GM12878 (cell line): ENCODE measurements around the gene GGA2. TPM values are rescaled to one million over a fixed set of nuclear protein-coding genes. Genes with fewer than 3 reads are reported as not detected.
"Not testable (repeated sequence)": the region's sequence is repeated elsewhere in the genome, so short reads cannot be mapped to it uniquely, and the experiment has no call there.

ENCODE experiments used
- ATAC-seq: fragments of 200-7000 bp; cut with Tn5 transposase; 3 replicates; pipeline ENCODE4 v1.9.1; 2020; ENCODE audit warnings: mild to moderate bottlenecking, moderate library complexity
- BruUV-seq: library from RNA; stranded (reverse); fragments of 400-500 nt; replicated peaks from 2 replicates; lab custom pipeline; 2021; lab: Mats Ljungman, UMichigan
- CTCF ChIA-PET: fragments of 300-600 bp; sonication (Branson Sonifier 250); formaldehyde crosslinking; extraction: SDS; loops from one replicate; lab custom pipeline; 2021; ENCODE audit warnings: inconsistent platforms; lab: Yijun Ruan, JAX
- POLR2A ChIA-PET: fragments of 350-600 bp; formaldehyde crosslinking; extraction: SDS; loops from one replicate; lab custom pipeline; 2021; ENCODE audit warnings: inconsistent platforms; lab: Charles Lee
- RAD21 ChIA-PET: fragments of 300-600 bp; sonication (Branson Sonifier 250); formaldehyde crosslinking; loops from one replicate; lab custom pipeline; 2023; ENCODE audit warnings: antibody characterized with exemption; ENCODE audit not compliant: unreplicated experiment; lab: Charles Lee
- SMC1A ChIA-PET: fragments of 300-600 bp; sonication (Branson Sonifier 250); formaldehyde crosslinking; loops from one replicate; lab custom pipeline; 2023; ENCODE audit not compliant: unreplicated experiment, uncharacterized antibody; lab: Charles Lee
- DNase-seq: peaks from one replicate; pipeline ENCODE4 v3.0.0-alpha.2; 2011; ENCODE audit warnings: low read depth, low spot score
- FAIRE-seq: peaks from 3 replicates; lab custom pipeline; 2011; peaks lifted over from hg19 to GRCh38; lab: Jason Lieb, UNC
- H2AFZ ChIP-seq: 2 replicates; pipeline ENCODE4 v1.6.0; 2011; ENCODE audit warnings: low read depth, low read length, control low read depth; ENCODE audit not compliant: control insufficient read depth
- H3K27ac ChIP-seq: 2 replicates; pipeline ENCODE4 v1.5.1; 2011; ENCODE audit warnings: control low read depth; ENCODE audit not compliant: control insufficient read depth, insufficient read depth
- H3K27me3 ChIP-seq, 2 experiments: replicated peaks in 1 of 2; 2 replicates each; pipeline versions ENCODE4 v1.6.0 to v1.6.1; 2011; ENCODE audit warnings: low read length in 1 of 2; ENCODE audit not compliant: control insufficient read depth in 2 of 2, insufficient read depth in 2 of 2
- H3K36me3 ChIP-seq, 2 experiments: 2 replicates each; pipeline ENCODE4 v1.5.1; 2011; ENCODE audit warnings: low read length in 1 of 2; ENCODE audit not compliant: control insufficient read depth in 2 of 2, insufficient read depth in 2 of 2
- H3K4me1 ChIP-seq: 2 replicates; pipeline ENCODE4 v1.6.1; 2011; ENCODE audit warnings: mild to moderate bottlenecking, low read length, moderate library complexity, mixed read lengths; ENCODE audit not compliant: control insufficient read depth, insufficient read depth
- H3K4me2 ChIP-seq: 2 replicates; pipeline ENCODE4 v1.6.0; 2011; ENCODE audit warnings: control low read depth; ENCODE audit not compliant: control insufficient read depth, insufficient read depth
- H3K4me3 ChIP-seq: fragments of 200-600 bp; sonication (generic); 2 replicates; pipeline ENCODE4 v1.5.1; 2016
- H3K79me2 ChIP-seq: 2 replicates; pipeline ENCODE4 v1.6.0; 2011; ENCODE audit warnings: low read length; ENCODE audit not compliant: control insufficient read depth, insufficient read depth
- H3K9ac ChIP-seq: 2 replicates; pipeline ENCODE4 v1.8.0; 2011; ENCODE audit warnings: low read length, control low read depth, mixed read lengths; ENCODE audit not compliant: control insufficient read depth, insufficient read depth
- H3K9me3 ChIP-seq: replicated peaks from 3 replicates; pipeline ENCODE4 v1.5.1; 2011; ENCODE audit warnings: mild to moderate bottlenecking, low read length; ENCODE audit not compliant: control insufficient read depth, insufficient read depth
- H4K20me1 ChIP-seq: 2 replicates; pipeline ENCODE4 v1.6.0; 2011; ENCODE audit not compliant: control insufficient read depth, insufficient read depth
- JUNB ChIP-seq: IDR thresholded peaks from 2 replicates; pipeline ENCODE4 v1.6.1; 2016; ENCODE audit warnings: antibody characterized with exemption, mild to moderate bottlenecking
- WGBS: methylation state at CpG from one replicate; pipeline ENCODE4 v1.1.6; 2016; ENCODE audit warnings: low lambda C conversion rate; ENCODE audit not compliant: insufficient replicate concordance, insufficient coverage; ENCODE audit errors: missing lambda C conversion rate; 5-methylcytosine and 5-hydroxymethylcytosine counted together
- in situ Hi-C: fragments of 300-500 bp; cut with MboI; formaldehyde crosslinking; loops from 9 replicates; pipeline ENCODE4 v1.14.3; 2018; ENCODE audit warnings: mixed read lengths
- intact Hi-C: fragments of 100-400 bp; cut with micrococcal nuclease; formaldehyde crosslinking; loops from one replicate; pipeline ENCODE4 v1.14.2; 2022; ENCODE audit not compliant: unreplicated experiment
- polyA plus RNA-seq, 11 experiments: library from polyadenylated mRNA; depleted of rRNA in 4 of 11; unstranded in 6 of 11; stranded (reverse) in 5 of 11; fragments of >200 nt; fragmentation: Nextera tagmentation in 4 of 11; fragmentation: Illumina TruSeq in 1 of 11; extraction: Ambion mirVana in 4 of 11; extraction: Trizol in 1 of 11; gene quantifications; 1 replicate in 1 of 11; 2 replicates in 10 of 11; pipeline versions ENCODE4 v1.2.1 to v1.2.3, GENCODE V29; 2011 to 2016; ENCODE audit warnings: inconsistent platforms in 2 of 11, missing spikeins in 2 of 11, low read depth in 1 of 11
- total RNA-seq, 4 experiments: library from RNA; depleted of rRNA in 3 of 4; stranded (reverse); fragments of >200 nt in 3 of 4; fragmentation: Illumina TruSeq in 1 of 4; extraction: Trizol in 1 of 4; gene quantifications; 2 replicates each; pipeline versions ENCODE4 v1.2.1 to v1.2.3, GENCODE V29; 2013 to 2021

GGA2 gene
- total and polyA plus RNA-seq, 10 of the 15 experiments (the other 5 are each of a cell fraction or from before 2014, with no cell fraction given): 14.1 to 153 (median 86.6) TPM

DNA sequence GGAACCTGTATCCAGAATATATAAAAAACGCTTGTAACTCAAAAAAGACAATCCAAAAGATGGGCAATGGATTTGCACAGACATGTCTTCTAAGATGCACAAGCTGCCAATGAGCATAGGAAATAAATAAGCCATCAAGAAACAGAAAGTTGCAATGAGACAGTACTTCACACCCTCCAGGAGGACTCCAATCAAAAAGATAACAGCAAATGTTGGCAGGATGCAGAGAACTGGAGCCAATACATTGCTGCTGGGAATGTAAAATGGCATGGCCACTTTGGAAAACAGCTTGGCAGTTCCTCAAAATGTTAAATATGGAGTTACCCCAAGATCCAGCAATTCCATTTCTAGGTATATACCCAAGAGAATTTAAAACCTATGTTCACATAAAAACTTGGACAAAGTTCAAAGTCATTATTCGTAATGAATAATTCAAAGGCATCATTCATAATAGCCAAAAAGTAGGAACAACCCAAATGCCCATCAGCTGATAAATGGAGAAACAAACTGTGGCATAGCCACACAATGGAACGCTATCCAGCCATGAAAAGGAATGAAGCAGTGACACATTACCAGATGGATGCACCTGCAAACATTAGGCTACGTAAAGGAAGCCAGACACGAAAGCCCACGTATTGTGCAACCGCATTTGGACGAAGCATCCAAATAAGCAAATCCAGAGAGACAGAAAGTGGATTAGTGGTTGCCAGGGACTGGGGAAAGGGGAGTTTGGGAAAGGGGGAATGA is 25.6 kb downstream of the GGA2 start:
- in situ Hi-C loops: no loop called here
- H3K36me3 ChIP-seq: peaks cover 45 to 48% of the 10 kb centered on the region in 2 experiments
- no peak for FAIRE-seq
- TF ChIP-seq JUNB: no peak
- POLR2A ChIA-PET: interaction anchor here (0.7 kb wide), 1 partner anchor 43 kb away, joined by 3 read pairs; no protein-coding TSS in a partner anchor
- H3K9ac ChIP-seq: no peak overlapping the region
- no peaks in the 10 kb centered on the region for H3K79me2 ChIP-seq
- H2AFZ ChIP-seq: no peak overlapping the region
- no peaks in the 10 kb centered on the region for H3K4me1 ChIP-seq
- H3K4me2 ChIP-seq: no peak overlapping the region
- no TSS peak for BruUV-seq
- no peaks in the 10 kb centered on the region; the same call in 1 of the 2 replicates for H4K20me1 ChIP-seq
- intact Hi-C loops: no loop called here
- H3K9me3 ChIP-seq: no peaks in the 10 kb centered on the region
- no peak overlapping the region for H3K27ac ChIP-seq
- 91% methylated on average over 8 of the region's 8 CpGs for WGBS
- SMC1A ChIA-PET: no interaction called here
- no peak for DNase-seq
- CTCF ChIA-PET: no interaction called here
- H3K27me3 ChIP-seq: no peaks in the 10 kb centered on the region
- no peak for ATAC-seq
- no peak overlapping the region for H3K4me3 ChIP-seq
- RAD21 ChIA-PET: no interaction called here

DNA sequence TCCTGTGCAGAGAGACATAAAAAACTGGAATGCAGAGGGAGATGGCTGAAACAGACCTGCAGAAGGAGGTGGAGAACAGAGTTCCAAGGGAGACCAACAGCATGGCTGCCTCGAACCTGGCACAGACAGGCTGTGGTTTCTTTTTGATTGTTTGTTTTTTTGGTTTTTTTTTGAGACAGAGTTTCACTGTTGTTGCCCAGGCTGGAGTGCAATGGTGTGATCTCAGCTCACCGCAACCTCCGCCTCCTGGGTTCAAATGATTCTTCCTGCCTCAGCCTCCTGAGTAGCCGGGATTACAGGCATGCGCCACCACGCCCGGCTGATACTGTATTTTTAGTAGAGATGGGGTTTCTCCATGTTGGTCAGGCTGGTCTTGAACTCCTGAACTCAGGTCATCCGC is 26.8 kb downstream of the GGA2 start:
- H3K27ac ChIP-seq, H3K9me3 ChIP-seq, H3K27me3 ChIP-seq, SMC1A ChIA-PET, DNase-seq, H2AFZ ChIP-seq, H3K9ac ChIP-seq, in situ Hi-C loops, CTCF ChIA-PET, H4K20me1 ChIP-seq, RAD21 ChIA-PET, H3K4me1 ChIP-seq, POLR2A ChIA-PET, H3K4me3 ChIP-seq, H3K79me2 ChIP-seq, intact Hi-C loops, H3K4me2 ChIP-seq, BruUV-seq, ATAC-seq, FAIRE-seq: not testable (repeated sequence)
- peaks cover 50 to 53% of the 10 kb centered on the region in 2 experiments for H3K36me3 ChIP-seq
- WGBS: 92% methylated on average over 8 of the region's 8 CpGs
